Colon (tissue), 2 donors: ENCODE measurements around the gene KCNV2.
A peak's percentile ranks its signal among the peaks of the same experiment; 100 is the strongest.
"Not testable (repeated sequence)": the region's sequence is repeated elsewhere in the genome, so short reads cannot be mapped to it uniquely, and the experiment has no call there.

Experiments
- FAIRE-seq: peaks from 2 replicates; lab custom pipeline; 2012; peaks lifted over from hg19 to GRCh38; lab: Jason Lieb, UNC
- donor health status: control.
- donor health status: control.

KCNV2 gene

DNA sequence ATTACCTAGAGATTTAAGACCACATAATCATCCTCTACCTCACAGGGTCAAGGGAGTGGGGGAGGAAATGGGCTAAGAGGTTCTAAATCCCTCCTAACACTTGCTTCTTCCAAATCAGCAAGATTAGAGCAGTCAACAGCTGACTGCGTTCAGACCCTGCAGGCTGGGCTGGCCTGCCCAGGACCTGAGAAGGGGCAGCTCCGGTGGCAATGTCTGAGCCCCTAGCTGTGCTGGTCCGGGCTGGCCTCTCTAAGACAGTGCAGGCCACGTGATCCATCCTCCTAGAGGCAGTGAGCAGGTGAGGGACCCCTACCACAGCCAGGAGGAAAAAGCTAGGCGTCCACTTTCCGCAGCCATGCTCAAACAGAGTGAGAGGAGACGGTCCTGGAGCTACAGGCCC is at the start of gene KCNV2:
Gene KCNV2 (plus strand): TSS at position 126 of the 400 bp plus-strand sequence. CDS start 230 bp downstream, at position 356.
- FAIRE-seq: no peak

- no peak for FAIRE-seq
Measured at GRCh38 chr9:2673161-2673560, 44.1 kb upstream of the KCNV2 start.

DNA sequence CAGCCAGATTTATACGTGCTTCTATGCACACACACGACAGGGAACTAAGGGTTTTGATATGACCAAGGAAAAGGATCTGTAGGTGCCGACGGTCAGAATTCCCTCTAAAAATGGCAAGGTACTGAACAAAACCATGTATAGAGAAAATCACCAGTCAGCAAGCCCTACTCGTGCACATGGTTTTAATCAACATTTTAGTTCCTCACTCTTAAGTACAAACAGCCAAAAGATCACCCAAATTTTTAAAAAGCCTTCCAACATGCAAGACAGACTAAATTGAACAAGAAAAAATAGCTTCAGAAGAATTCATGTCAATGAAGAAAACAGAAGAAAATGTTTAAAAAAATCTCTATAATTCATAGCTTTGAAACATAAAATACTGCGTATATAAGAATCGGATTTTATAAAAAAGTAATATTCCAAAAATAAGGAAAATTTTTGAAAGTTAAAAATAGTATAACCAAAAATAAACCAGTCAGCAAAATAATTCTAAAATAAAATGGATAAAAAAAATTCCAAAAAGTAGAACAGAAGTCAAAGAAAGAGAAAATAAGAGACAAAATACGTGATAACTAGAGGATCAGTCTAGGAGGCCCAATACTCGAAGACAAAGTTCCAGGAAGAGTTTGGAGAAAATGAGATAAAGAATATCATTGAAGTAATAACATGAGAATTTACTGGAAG is 43.0 kb upstream of the KCNV2 start:
- FAIRE-seq: peak; percentile 21

DNA sequence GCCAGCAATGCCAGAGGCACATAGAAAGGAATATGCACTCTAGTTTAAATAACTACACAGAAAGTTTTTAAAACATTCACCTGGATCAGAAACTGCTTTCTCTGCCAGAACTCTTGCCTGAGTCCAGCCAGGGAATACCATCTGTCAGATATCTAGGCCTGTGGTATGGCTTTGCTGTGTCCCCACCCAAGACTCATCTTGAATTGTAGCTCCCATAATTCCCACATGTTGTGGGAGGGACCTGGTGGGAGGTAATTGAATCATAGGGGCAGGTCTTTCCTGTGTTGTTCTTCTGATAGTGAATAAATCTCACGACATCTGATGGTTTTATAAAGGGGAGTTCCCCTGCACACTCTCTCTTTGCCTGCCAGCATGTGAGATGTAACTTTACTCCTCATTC is 41.5 kb upstream of the KCNV2 start:
- no peak for FAIRE-seq

- no peak for FAIRE-seq
Measured at GRCh38 chr9:2676466-2676865, 40.8 kb upstream of the KCNV2 start.

DNA sequence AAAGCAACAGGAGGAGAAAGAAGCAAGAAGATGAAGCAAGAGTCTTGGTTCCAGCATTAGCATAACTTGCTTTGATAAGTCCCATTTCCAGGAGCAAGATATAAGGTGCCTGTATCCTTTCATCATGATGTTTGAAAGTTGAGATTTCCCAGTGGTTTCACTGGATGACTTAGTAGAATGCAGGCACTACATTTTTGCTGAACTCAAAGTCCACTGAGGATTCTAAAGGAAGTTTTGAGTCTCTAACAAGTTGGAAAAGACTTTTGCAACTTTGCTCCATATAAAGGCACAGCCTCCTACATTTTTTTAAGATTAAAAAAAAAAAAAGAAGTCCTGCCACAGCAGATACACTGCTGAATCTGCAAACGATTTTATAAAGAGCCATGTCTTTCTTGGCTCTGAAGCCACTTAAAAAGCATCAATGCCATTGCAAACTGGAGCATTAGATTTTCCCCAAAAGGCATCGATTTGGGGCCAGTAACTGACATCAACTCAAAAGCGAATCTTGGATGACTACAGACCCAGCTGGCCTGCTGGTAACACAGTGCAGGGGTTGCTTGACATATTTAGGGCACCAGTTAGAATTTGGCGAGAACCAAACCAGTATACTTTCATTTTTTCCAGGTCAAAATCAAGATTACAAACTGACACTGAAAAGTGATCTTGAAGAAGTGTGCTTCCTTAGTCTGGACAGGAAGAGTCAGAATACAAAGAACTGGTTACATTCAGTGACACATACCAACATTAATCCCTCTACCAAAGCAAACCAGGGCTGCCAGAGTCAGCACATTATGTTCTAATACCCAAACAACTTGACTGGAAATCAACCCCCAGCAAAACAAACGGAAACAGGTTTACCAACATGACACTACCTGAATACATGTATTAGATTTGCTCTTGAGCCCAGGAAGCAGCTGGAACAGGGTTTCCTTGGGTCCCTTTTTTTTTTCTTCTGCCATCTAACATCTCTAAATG is 39.1 kb upstream of the KCNV2 start:
- no peak for FAIRE-seq

GRCh38 chr9:2679011-2679410 is 38.3 kb upstream of the KCNV2 start:
- no peak for FAIRE-seq

DNA sequence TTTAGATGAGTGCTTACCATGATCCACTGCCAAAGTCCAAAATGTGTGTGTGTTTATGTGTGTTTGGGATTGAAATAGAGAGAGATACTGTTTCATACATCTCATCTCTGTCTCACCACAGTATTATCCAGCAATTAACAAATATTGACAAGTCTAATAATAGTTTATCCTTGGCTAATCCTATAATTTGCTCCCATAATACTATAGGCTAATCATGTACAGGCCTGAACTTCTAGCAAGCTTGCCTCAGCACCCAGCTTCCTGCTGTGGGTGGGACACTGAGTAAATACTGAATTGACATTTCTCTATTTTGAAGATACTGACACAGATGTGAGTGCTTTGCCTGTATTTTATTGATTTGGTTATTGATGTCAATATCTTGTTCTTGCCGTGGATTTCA is 35.3 kb upstream of the KCNV2 start:
- no peak for FAIRE-seq

DNA sequence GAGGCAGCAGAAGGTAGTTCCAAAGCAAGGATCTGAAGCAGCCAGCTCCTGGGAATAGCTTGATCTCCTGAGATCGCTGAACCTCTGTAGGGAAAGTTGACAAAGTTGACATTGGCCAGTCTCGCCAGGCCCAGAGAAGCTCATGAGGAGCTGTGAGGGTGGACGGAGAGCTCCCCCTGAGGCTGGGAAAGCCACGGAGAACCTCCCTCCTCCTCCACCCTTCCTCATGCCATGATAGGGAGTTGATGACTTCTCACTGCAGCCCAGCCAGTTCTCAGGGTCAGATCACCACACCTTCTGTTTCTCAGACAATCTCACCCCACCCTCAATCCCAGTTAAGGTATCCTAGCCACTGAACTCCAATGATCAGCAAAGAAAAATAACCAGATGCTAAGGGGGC is 30.4 kb upstream of the KCNV2 start:
- FAIRE-seq: no peak

DNA sequence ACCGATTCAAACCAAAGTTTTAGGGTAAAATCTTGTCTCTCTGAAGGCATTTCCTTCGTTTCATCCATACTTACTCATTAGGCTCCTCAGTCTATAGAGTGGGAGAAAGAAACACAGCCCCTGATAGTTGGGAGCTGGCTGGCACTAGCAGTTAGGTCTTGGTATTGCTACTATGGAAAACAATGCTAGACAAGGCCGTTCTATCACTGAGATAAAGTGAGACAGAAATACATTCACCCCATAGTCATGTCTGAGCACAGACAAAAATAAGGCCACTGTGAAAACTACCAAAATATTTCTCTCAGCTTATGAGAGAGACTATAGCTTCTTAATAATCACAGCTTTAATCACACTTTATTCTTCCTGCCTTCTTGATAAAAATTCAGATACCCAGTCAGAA is 28.7 kb upstream of the KCNV2 start:
- no peak for FAIRE-seq

- no peak for FAIRE-seq
Measured at GRCh38 chr9:2691212-2691611, 26.1 kb upstream of the KCNV2 start.

- no peak for FAIRE-seq
Measured at GRCh38 chr9:2691626-2692025, 25.7 kb upstream of the KCNV2 start.

DNA sequence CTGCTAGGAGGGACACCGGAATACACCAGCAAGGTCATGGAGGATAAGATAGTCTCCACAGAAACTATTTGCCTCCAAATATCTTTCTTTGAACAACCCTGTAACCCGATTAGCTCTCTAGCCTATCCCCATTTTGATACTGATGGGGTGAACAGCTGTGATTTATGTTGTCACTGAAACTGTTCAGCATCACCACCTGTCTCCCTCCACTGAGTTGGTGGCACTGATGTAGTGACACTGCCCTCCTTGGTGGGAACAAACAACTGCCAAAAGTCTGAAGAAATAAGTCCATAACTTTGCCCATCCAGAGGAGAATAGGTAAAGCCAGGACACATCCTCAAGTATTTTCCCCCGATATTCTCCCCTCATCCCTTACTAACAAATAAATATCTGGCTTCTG is 24.3 kb upstream of the KCNV2 start:
- no peak for FAIRE-seq

GRCh38 chr9:2697492-2697891 is 19.8 kb upstream of the KCNV2 start:
- no peak for FAIRE-seq

DNA sequence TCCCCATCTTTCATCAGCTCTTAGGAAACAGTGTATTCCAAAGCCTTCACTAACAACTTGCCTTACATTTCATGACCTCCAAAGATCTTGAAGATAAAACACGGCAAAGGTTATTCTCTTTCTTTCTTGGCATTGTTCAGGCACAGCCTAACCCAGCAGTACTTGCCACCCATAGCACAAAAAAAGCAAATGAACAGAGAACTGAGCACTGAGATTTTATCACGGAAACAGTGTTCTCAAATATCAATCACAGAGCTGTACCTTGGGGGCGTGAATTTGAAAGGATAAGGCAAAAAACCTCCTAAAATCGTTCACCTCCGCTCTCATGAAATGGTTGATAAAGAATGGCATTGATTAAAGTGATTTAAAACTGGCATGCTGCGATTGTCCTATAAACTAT is 16.9 kb upstream of the KCNV2 start:
- no peak for FAIRE-seq

GRCh38 chr9:2700909-2701550 is 16.3 kb upstream of the KCNV2 start:
- no peak for FAIRE-seq

GRCh38 chr9:2704504-2704903 is 12.8 kb upstream of the KCNV2 start:
- no peak for FAIRE-seq

GRCh38 chr9:2707256-2707655 is 10.1 kb upstream of the KCNV2 start:
- FAIRE-seq: not testable (repeated sequence)

GRCh38 chr9:2709645-2710101 is 7.6 kb upstream of the KCNV2 start:
- FAIRE-seq: no peak

DNA sequence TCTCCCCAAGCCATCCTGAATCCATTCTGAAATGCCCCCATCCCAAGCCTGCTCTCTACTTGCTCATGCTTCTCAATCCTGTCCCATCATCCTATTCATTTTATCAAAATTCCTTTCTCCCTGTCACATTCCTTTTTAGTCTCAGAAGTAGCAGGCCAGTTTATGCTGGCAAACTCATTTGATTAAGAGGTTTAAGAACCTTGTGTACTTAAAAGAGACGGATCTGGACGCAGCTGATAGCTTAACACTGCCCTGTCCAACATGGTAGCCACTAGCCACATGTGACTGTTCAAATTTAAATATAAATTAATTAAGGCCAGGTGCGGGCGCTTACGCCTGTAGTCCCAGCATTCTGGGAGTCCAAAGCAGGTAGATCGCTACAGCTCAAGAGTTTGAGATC is 5.6 kb upstream of the KCNV2 start:
- no peak for FAIRE-seq

DNA sequence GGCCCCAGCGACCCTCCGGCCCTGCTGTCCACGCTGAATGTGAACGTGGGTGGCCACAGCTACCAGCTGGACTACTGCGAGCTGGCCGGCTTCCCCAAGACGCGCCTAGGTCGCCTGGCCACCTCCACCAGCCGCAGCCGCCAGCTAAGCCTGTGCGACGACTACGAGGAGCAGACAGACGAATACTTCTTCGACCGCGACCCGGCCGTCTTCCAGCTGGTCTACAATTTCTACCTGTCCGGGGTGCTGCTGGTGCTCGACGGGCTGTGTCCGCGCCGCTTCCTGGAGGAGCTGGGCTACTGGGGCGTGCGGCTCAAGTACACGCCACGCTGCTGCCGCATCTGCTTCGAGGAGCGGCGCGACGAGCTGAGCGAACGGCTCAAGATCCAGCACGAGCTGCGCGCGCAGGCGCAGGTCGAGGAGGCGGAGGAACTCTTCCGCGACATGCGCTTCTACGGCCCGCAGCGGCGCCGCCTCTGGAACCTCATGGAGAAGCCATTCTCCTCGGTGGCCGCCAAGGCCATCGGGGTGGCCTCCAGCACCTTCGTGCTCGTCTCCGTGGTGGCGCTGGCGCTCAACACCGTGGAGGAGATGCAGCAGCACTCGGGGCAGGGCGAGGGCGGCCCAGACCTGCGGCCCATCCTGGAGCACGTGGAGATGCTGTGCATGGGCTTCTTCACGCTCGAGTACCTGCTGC is 839 bp downstream of the KCNV2 start:
- FAIRE-seq: no peak

DNA sequence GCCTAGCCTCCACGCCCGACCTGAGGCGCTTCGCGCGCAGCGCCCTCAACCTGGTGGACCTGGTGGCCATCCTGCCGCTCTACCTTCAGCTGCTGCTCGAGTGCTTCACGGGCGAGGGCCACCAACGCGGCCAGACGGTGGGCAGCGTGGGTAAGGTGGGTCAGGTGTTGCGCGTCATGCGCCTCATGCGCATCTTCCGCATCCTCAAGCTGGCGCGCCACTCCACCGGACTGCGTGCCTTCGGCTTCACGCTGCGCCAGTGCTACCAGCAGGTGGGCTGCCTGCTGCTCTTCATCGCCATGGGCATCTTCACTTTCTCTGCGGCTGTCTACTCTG is 1.4 kb downstream of the KCNV2 start:
- FAIRE-seq: no peak
